Gastroesophageal sphincter (tissue), 4 donors: Measurements from ENCODE around the gene SGPL1. TPM values are rescaled to one million over a fixed set of nuclear protein-coding genes. Genes with fewer than 3 reads are reported as not detected.

Experiments used
- ATAC-seq: fragments of 150-250 bp; one replicate; pipeline ENCODE4 v1.9.1; 2016; ENCODE audit warnings: mild to moderate bottlenecking, moderate library complexity
- H3K27ac ChIP-seq, 4 donors: fragments of 200-600 bp; sonication (generic) in 3 of 4; 1 replicate in 3 of 4; 2 replicates in 1 of 4; pipeline ENCODE4 v1.5.1; 2016 to 2019
- H3K27me3 ChIP-seq: fragments of 200-600 bp; sonication (generic); one replicate; pipeline ENCODE4 v1.5.1; 2019
- H3K36me3 ChIP-seq, 2 donors: fragments of 200-600 bp; sonication (generic); one replicate each; pipeline ENCODE4 v1.5.1; 2019; ENCODE audit warnings: control low read depth in 1 of 2
- H3K4me1 ChIP-seq, 3 donors: fragments of 200-600 bp; sonication (generic); 1 replicate in 2 of 3; 2 replicates in 1 of 3; pipeline ENCODE4 v1.5.1; 2016 to 2019; ENCODE audit warnings: control low read depth in 2 of 3
- H3K4me3 ChIP-seq, 2 donors: fragments of 200-600 bp; sonication (generic); one replicate each; pipeline ENCODE4 v1.5.1; 2019; ENCODE audit warnings: mild to moderate bottlenecking in 1 of 2, moderate library complexity in 1 of 2
- H3K9me3 ChIP-seq, 3 donors: fragments of 200-600 bp; sonication (generic); one replicate each; pipeline ENCODE4 v1.5.1; 2017 to 2019; ENCODE audit warnings: control low read depth in 2 of 3
- EP300 ChIP-seq: sonication (generic); formaldehyde crosslinking; IDR thresholded peaks from one replicate; pipeline ENCODE4 v1.6.1; 2017; ENCODE audit warnings: antibody characterized with exemption, mild to moderate bottlenecking
- POLR2A ChIP-seq, 2 donors: fragments of 450-650 bp; IDR thresholded peaks; one replicate each; pipeline ENCODE4 v1.6.1; 2017; ENCODE audit warnings: antibody characterized with exemption in 2 of 2, mild to moderate bottlenecking in 2 of 2, moderate library complexity in 1 of 2
- POLR2AphosphoS5 ChIP-seq: sonication (generic); formaldehyde crosslinking; IDR thresholded peaks from one replicate; pipeline ENCODE4 v1.6.1; 2017; ENCODE audit warnings: antibody characterized with exemption
- WGBS, 2 donors: methylation state at CpG; one replicate each; pipeline ENCODE4 v1.1.5; 2018; ENCODE audit warnings: low coverage in 1 of 2; 5-methylcytosine and 5-hydroxymethylcytosine counted together
- total RNA-seq, 4 donors: library from RNA; depleted of rRNA; stranded (reverse); fragments of >200 nt; gene quantifications; one replicate each; pipeline ENCODE4 v1.1.0, GENCODE V29; 2016
- TF ChIP-seq, protein P1 (sequence below), 4 experiments: fragments of 200-600 bp in 2 of 4; fragments of 450-650 bp in 2 of 4; sonication (generic) in 1 of 4; IDR thresholded peaks; one replicate each; pipeline ENCODE4 v1.5.1; 2017 to 2019; ENCODE audit warnings: antibody characterized with exemption in 4 of 4, mild to moderate bottlenecking in 2 of 4, moderate library complexity in 2 of 4

The SGPL1 gene
- total RNA-seq, 4 donors from 2014 or later, result 23.0 to 28.1 (median 24.4) TPM

DNA sequence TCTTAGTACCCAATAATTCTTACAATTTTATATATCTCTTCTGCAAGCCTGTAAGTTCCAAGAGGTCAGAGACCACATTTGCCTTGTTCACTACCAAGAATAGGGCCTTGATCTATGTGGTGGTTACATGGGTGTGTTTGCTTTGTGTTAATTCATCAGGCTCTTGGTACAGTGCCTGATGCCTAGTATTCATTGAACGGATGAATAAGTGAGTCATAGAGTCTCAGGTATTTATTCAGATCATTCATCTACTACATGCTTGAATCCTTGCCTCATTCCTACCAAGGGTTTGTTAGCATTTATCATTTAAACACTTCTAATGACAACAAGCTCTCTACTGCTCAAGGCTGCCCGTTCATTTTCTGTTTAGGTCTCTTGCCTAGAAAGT, 11.3 kb upstream of the SGPL1 start:
- TF ChIP-seq POLR2A (IDR thresholded peaks at IDR 0.05) (no peak), EP300 (no peak), POLR2AphosphoS5 (no peak)
- TF ChIP-seq, protein P1, sequence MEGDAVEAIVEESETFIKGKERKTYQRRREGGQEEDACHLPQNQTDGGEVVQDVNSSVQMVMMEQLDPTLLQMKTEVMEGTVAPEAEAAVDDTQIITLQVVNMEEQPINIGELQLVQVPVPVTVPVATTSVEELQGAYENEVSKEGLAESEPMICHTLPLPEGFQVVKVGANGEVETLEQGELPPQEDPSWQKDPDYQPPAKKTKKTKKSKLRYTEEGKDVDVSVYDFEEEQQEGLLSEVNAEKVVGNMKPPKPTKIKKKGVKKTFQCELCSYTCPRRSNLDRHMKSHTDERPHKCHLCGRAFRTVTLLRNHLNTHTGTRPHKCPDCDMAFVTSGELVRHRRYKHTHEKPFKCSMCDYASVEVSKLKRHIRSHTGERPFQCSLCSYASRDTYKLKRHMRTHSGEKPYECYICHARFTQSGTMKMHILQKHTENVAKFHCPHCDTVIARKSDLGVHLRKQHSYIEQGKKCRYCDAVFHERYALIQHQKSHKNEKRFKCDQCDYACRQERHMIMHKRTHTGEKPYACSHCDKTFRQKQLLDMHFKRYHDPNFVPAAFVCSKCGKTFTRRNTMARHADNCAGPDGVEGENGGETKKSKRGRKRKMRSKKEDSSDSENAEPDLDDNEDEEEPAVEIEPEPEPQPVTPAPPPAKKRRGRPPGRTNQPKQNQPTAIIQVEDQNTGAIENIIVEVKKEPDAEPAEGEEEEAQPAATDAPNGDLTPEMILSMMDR (IDR thresholded peaks at IDR 0.05), result no peak
- Histone ChIP-seq H3K4me3 (no peak overlapping the region), H3K27me3 (no peaks in the 10 kb centered on the region), H3K4me1 (no peaks in the 10 kb centered on the region), H3K9me3 (no peaks in the 10 kb centered on the region), H3K27ac (no peak overlapping the region), H3K36me3 (no peaks in the 10 kb centered on the region)
- ATAC-seq, result no peak
- 39 to 52% methylated on average over 2 of the region's 2 CpGs for WGBS, 2 donors

DNA sequence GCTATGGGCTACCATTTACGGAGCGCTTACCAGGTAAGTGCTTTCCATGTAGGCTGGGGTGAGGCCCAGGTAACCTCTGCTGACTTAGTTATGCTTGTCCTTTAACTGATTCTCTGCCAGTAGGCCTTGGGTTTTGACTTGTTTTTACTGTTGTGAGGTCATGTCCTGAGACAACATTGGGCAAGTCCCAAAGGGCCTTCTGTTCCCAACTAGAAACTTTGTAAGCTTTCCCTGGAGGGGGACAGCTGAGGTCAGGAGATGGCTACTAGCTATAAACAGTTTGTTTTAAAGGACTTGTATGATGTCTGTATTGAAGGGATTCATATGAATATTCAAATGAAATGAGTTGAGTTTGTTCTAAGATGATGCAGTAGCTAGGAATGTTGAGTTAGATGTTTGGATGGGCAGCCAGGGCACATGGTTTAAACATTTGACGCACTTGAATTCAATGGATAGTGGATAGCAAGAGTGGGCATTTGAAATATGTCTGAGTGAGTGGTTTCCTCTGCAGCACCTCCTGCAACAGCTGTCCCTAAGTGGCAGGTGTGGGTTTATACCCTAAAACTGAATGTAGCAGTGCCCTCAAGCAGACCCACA, 10.0 kb upstream of the SGPL1 start:
- Histone ChIP-seq H3K4me1 (no peaks in the 10 kb centered on the region), H3K27ac (no peak overlapping the region), H3K4me3 (no peak overlapping the region), H3K36me3 (no peaks in the 10 kb centered on the region), H3K9me3 (no peaks in the 10 kb centered on the region), H3K27me3 (no peaks in the 10 kb centered on the region)
- no peak for TF ChIP-seq EP300
- 94 to 97% methylated on average over 2 to 3 of the region's 3 CpGs for WGBS, 2 donors
- ATAC-seq, result no peak

DNA sequence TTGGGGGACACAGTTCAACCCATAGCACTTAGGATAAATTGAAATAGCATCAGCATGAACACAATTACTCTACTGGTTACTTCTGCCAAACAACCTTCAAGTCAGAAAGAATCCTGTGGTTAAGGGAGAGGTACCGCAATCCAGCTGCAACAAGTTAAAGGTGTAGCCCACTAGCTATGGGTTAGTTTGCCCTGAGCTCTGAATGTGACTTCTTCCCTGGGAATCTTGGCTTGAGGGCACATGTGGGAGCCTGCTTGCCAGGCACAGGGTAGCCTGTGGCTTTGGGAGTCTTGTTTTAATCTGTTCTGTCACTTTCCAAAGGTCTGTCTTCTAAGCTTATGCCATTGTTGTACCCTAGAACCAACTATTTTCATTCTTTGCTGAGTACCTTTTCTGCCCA, 8.9 kb upstream of the SGPL1 start:
- Histone ChIP-seq H3K9me3 (no peaks in the 10 kb centered on the region), H3K27me3 (no peaks in the 10 kb centered on the region), H3K4me1 (no peaks in the 10 kb centered on the region), H3K4me3 (no peak overlapping the region), H3K36me3 (no peaks in the 10 kb centered on the region), H3K27ac (no peak overlapping the region)
- TF ChIP-seq POLR2AphosphoS5, result no peak
- TF ChIP-seq, protein P1 (IDR thresholded peaks at IDR 0.05), result no peak
- TF ChIP-seq POLR2A (IDR thresholded peaks at IDR 0.05), result no peak
- TF ChIP-seq EP300, result no peak
- no peak for ATAC-seq
- 100% methylated on average over 1 of the region's 1 CpG for WGBS, 2 donors

DNA sequence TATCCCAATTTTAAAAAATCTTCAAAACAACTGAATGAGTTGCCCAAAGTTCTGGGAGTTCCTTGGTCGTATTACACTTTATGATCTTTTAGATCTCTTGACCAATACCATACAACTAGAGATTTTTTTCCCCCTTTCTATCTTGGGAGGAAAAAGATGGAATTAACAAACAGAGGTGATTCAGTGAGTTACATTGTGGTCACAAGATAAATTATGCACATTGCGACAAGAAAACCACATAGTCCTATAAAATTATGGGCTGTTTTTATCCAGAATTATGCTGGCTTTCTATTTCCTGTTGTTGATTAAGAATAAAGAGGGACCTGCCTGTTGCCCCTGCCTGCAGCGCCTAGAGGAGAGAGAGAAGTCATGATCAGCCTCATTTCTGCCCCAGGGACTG, 8.2 kb upstream of the SGPL1 start:
- 79 to 86% methylated on average over 3 of the region's 3 CpGs for WGBS, 2 donors

DNA sequence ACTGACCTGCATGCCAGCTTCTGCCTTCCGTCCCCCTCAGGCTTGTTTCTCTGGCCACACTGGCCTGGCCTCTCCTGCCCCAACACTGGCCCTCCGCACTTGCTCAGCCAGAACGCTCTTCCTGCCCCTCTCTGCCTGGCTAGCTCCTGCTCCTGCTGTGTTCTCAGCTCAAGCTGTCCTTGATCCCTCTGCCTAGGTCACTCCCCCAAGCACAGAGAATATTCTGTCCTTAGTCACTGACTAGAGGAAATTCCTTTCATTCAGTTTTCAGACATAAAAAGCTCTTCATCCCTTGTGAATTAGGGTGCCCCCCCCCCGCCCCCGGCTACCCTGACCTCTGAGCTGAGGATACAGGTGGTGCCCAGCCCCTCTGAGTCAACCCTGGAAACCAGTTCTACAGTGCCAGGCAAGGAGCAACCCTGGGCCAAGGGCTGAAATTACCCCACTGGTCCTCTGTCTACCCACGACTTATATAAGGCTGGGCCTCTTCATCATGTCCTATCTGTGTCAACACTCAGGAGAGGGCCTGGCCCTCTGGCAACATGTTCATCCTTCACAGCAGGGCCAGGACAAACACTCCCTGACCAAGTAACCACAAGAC, 6.6 kb upstream of the SGPL1 start:
- H3K4me1 ChIP-seq, result no peaks in the 10 kb centered on the region
- H3K27me3 ChIP-seq, result no peaks in the 10 kb centered on the region
- no peak for TF ChIP-seq EP300
- TF ChIP-seq POLR2A (IDR thresholded peaks at IDR 0.05), result no peak
- TF ChIP-seq, protein P1 (IDR thresholded peaks at IDR 0.05), result no peak
- no peak for TF ChIP-seq POLR2AphosphoS5
- no peaks in the 10 kb centered on the region for H3K36me3 ChIP-seq
- no peaks in the 10 kb centered on the region for H3K9me3 ChIP-seq
- no peak overlapping the region for H3K4me3 ChIP-seq
- no peak for ATAC-seq
- 94 to 100% methylated on average over 1 to 4 of the region's 6 CpGs for WGBS, 2 donors
- no peak overlapping the region for H3K27ac ChIP-seq

More for the DNA sequence above, 8.2 kb upstream of the SGPL1 start:
- ATAC-seq, result no peak
- Histone ChIP-seq H3K36me3 (no peaks in the 10 kb centered on the region), H3K4me3 (no peak overlapping the region), H3K9me3 (no peaks in the 10 kb centered on the region), H3K27me3 (no peaks in the 10 kb centered on the region), H3K4me1 (no peaks in the 10 kb centered on the region), H3K27ac (no peak overlapping the region)
- TF ChIP-seq, protein P1 (IDR thresholded peaks at IDR 0.05), result no peak
- no peak for TF ChIP-seq POLR2AphosphoS5
- TF ChIP-seq POLR2A (IDR thresholded peaks at IDR 0.05), result no peak
- TF ChIP-seq EP300, result no peak
